HepG2 (cell line): Measurements from ENCODE around the gene BCL2L2. TPM values are rescaled to one million over a fixed set of nuclear protein-coding genes. Genes with fewer than 3 reads are reported as not detected.

Experiments
- ARID5B ChIP-seq: IDR thresholded peaks from 2 replicates; pipeline ENCODE4 v1.4.0; 2020; ENCODE audit warnings: mild to moderate bottlenecking, missing genetic modification reagents
- BHLHE40 ChIP-seq: IDR thresholded peaks from 2 replicates; pipeline ENCODE4 v1.6.1; 2011; ENCODE audit warnings: low read length, improper control_type of control experiment
- BRD4 ChIP-seq: sonication (generic); formaldehyde crosslinking; IDR thresholded peaks from 2 replicates; pipeline ENCODE4 v1.4.0; 2020; ENCODE audit warnings: missing genetic modification reagents
- CREBL2 ChIP-seq: sonication (generic); formaldehyde crosslinking; IDR thresholded peaks from 2 replicates; pipeline ENCODE4 v1.8.1; 2023; ENCODE audit warnings: missing genetic modification reagents, mild to moderate bottlenecking, borderline replicate concordance
- DMAP1 ChIP-seq: IDR thresholded peaks from 2 replicates; pipeline ENCODE4 v1.6.1; 2016
- DR1 ChIP-seq: sonication (generic); formaldehyde crosslinking; IDR thresholded peaks from 2 replicates; pipeline ENCODE4 v1.8.0; 2021; ENCODE audit warnings: mild to moderate bottlenecking, missing genetic modification reagents, inconsistent platforms
- HNRNPL ChIP-seq: fragments of 200-400 bp; formaldehyde crosslinking; IDR thresholded peaks from 2 replicates; pipeline ENCODE4 v1.6.1; 2017; ENCODE audit warnings: mild to moderate bottlenecking, low read depth, low read length
- JDP2 ChIP-seq: sonication (generic); formaldehyde crosslinking; IDR thresholded peaks from 2 replicates; pipeline ENCODE4 v1.8.1; 2022; ENCODE audit warnings: missing genetic modification reagents, borderline replicate concordance
- KMT2B ChIP-seq: IDR thresholded peaks from 2 replicates; pipeline ENCODE4 v1.6.1; 2016; ENCODE audit warnings: missing genetic modification reagents, missing compliant biosample characterization
- NONO ChIP-seq, 2 experiments: fragments of 450-650 bp in 1 of 2; sonication (generic) in 1 of 2; formaldehyde crosslinking in 1 of 2; IDR thresholded peaks in 1 of 2; conservative IDR thresholded peaks in 1 of 2; 2 replicates each; pipeline versions ENCODE4 v1.6.1 to v1.8.0; 2017 to 2022; ENCODE audit warnings: mild to moderate bottlenecking in 1 of 2, missing genetic modification reagents in 1 of 2, moderate library complexity in 1 of 2
- NR2C2 ChIP-seq: sonication (generic); formaldehyde crosslinking; IDR thresholded peaks from 2 replicates; pipeline ENCODE4 v1.4.0; 2020; ENCODE audit warnings: missing genetic modification reagents, mild to moderate bottlenecking, moderate library complexity, borderline replicate concordance
- PAX8 ChIP-seq: sonication (generic); formaldehyde crosslinking; IDR thresholded peaks from 2 replicates; pipeline ENCODE4 v1.8.0; 2022; ENCODE audit warnings: mild to moderate bottlenecking, missing genetic modification reagents, borderline replicate concordance
- ZBTB38 ChIP-seq: sonication (generic); formaldehyde crosslinking; IDR thresholded peaks from 2 replicates; pipeline ENCODE4 v1.5.1; 2020; ENCODE audit warnings: mild to moderate bottlenecking, missing genetic modification reagents
- ZFP36L1 ChIP-seq: sonication (generic); formaldehyde crosslinking; IDR thresholded peaks from 2 replicates; pipeline ENCODE4 v1.8.0; 2022; ENCODE audit warnings: mild to moderate bottlenecking, missing genetic modification reagents, moderate library complexity
- ZFP36L2 ChIP-seq: sonication (generic); formaldehyde crosslinking; IDR thresholded peaks from 2 replicates; pipeline ENCODE4 v1.4.0; 2020; ENCODE audit warnings: missing genetic modification reagents
- ZNF350 ChIP-seq: sonication (generic); formaldehyde crosslinking; IDR thresholded peaks from 2 replicates; pipeline ENCODE4 v1.4.0; 2020; ENCODE audit warnings: mild to moderate bottlenecking, low read depth, missing genetic modification reagents, borderline replicate concordance
- ZNF451 ChIP-seq: sonication (generic); formaldehyde crosslinking; IDR thresholded peaks from 2 replicates; pipeline ENCODE4 v1.5.0; 2020; ENCODE audit warnings: mild to moderate bottlenecking, missing genetic modification reagents
- ZNF501 ChIP-seq: sonication (generic); formaldehyde crosslinking; IDR thresholded peaks from 2 replicates; pipeline ENCODE4 v1.5.1; 2020; ENCODE audit warnings: mild to moderate bottlenecking, moderate library complexity, missing genetic modification reagents
- ZNF580 ChIP-seq: IDR thresholded peaks from 2 replicates; pipeline ENCODE4 v1.6.1; 2016; ENCODE audit warnings: low read depth, borderline replicate concordance
- ZNF777 ChIP-seq: sonication (generic); formaldehyde crosslinking; IDR thresholded peaks from 2 replicates; pipeline ENCODE4 v1.4.0; 2020; ENCODE audit warnings: missing genetic modification reagents
- ZNF780A ChIP-seq: sonication (generic); formaldehyde crosslinking; IDR thresholded peaks from 2 replicates; pipeline ENCODE4 v1.8.0; 2022; ENCODE audit warnings: mild to moderate bottlenecking, missing genetic modification reagents, moderate library complexity
- ZXDC ChIP-seq: sonication (generic); formaldehyde crosslinking; IDR thresholded peaks from 2 replicates; pipeline ENCODE4 v1.5.0; 2020; ENCODE audit warnings: mild to moderate bottlenecking, missing genetic modification reagents
- polyA plus RNA-seq, 8 experiments: library from polyadenylated mRNA; depleted of rRNA in 3 of 8; stranded (reverse) in 7 of 8; unstranded in 1 of 8; fragments of >200 nt; fragmentation: Illumina TruSeq in 4 of 8; extraction: Trizol in 4 of 8; gene quantifications; 2 replicates each; pipeline versions ENCODE4 v1.2.1 to v1.2.3, GENCODE V29; 2011 to 2016; ENCODE audit warnings: low read depth in 4 of 8, missing spikeins in 1 of 8, mixed read lengths in 1 of 8; ENCODE audit not compliant: insufficient read depth in 1 of 8
- total RNA-seq, 5 experiments: library from RNA; depleted of rRNA; stranded (reverse); fragments of >200 nt; fragmentation: Illumina TruSeq; extraction: Trizol; gene quantifications; 2 replicates each; pipeline ENCODE4 v1.2.3, GENCODE V29; 2016; ENCODE audit warnings: low read depth in 1 of 5

BCL2L2 gene
- total and polyA plus RNA-seq, 2 of the 13 experiments (the other 11 are each of a cell fraction or from before 2014, with no cell fraction given): 28.1 to 49.8 TPM

- TF ChIP-seq ARID5B (peak; percentile 86), ZFP36L2 (0 out of 2 replicates have a peak, but pooled peaks have one; percentile 69), NONO (IDR thresholded peaks at IDR 0.05) (peak; percentile 81; the same call in 1 of the 2 replicates), NONO (CRISPR knock-in tag; conservative IDR thresholded peaks at IDR 0.05) (no peak), ZXDC (CRISPR knock-in tag) (no peak), ZBTB38 (peak; percentile 95), ZNF501 (CRISPR knock-in tag) (no peak), JDP2 (CRISPR knock-in tag) (no peak), ZNF780A (CRISPR knock-in tag) (no peak), KMT2B (peak; percentile 91), NR2C2 (peak; percentile 87), ZNF350 (CRISPR knock-in tag) (peak; percentile 100), ZNF580 (CRISPR knock-in tag) (peak; percentile 92), PAX8 (CRISPR knock-in tag) (no peak), BRD4 (CRISPR knock-in tag) (peak; percentile 66), ZFP36L1 (CRISPR knock-in tag) (peak; percentile 86), DMAP1 (CRISPR knock-in tag) (peak; percentile 91), ZNF777 (CRISPR knock-in tag) (peak; percentile 78), HNRNPL (peak; percentile 88), BHLHE40 (no peak; the same call in 1 of the 2 replicates), ZNF451 (no peak; the same call in none of the 2 replicates), DR1 (peak; percentile 92; the same call in 1 of the 2 replicates), CREBL2 (peak; percentile 52; the same call in 1 of the 2 replicates)
Measured at GRCh38 chr14:23306412-23307145, at the start of gene BCL2L2 (continued).
